Bronchial epithelial cell (primary cell): Measurements from ENCODE around the gene LMTK3. TPM values are rescaled to one million over a fixed set of nuclear protein-coding genes. Genes with fewer than 3 reads are reported as not detected.

Experiments used
- DNase-seq: peaks from one replicate; pipeline ENCODE4 v3.0.0-alpha.2; 2010; ENCODE audit warnings: low read depth
- FAIRE-seq: peaks from 2 replicates; lab custom pipeline; 2011; peaks lifted over from hg19 to GRCh38; lab: Jason Lieb, UNC
- H3K27me3 ChIP-seq: 2 replicates; pipeline ENCODE4 v1.5.1; 2011; ENCODE audit warnings: low read length; ENCODE audit not compliant: control insufficient read depth, insufficient read depth
- H3K36me3 ChIP-seq: 2 replicates; pipeline ENCODE4 v1.5.1; 2011; ENCODE audit warnings: low read length; ENCODE audit not compliant: control insufficient read depth, insufficient read depth
- H3K4me3 ChIP-seq: 2 replicates; pipeline ENCODE4 v1.5.1; 2011; ENCODE audit warnings: mild to moderate bottlenecking, low read depth, low read length, control low read depth
- total RNA-seq: library from RNA; depleted of rRNA; stranded (reverse); fragments of >200 nt; gene quantifications from 2 replicates; pipeline ENCODE4 v1.2.1, GENCODE V29; 2014
- TF ChIP-seq, protein P1 (sequence below): IDR thresholded peaks from 2 replicates; pipeline ENCODE4 v1.5.1; 2011; ENCODE audit warnings: mild to moderate bottlenecking, moderate library complexity, low read length, control low read depth, inconsistent platforms; ENCODE audit not compliant: insufficient read depth, severe bottlenecking

Gene LMTK3
- total RNA-seq, 1 donor from 2014 or later, result 1.3 TPM

DNA sequence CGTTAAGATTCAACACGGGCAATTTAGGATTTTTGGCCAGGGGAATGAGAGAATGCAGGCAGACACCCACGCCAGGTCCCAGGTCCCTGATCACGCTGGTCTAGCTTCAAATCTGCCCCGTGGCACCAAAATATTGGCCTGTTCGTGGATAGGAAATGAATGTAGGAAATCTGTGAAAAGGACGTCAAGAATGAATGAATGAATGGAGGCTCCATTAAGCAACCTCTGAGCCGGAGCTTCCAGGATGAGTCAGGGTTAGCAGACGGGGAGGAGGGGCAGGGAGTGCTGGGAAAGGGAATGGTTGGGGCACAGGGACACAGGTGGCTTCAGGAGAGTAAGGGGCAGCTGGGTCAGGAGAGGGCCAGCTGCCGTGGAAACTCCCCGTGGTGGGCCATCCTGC lies 44.5 kb upstream of the LMTK3 start:
- FAIRE-seq (peak; percentile 23), DNase-seq (peak; percentile 75)
- Histone ChIP-seq H3K36me3 (no peaks in the 10 kb centered on the region), H3K27me3 (no peaks in the 10 kb centered on the region), H3K4me3 (no peak overlapping the region)
- TF ChIP-seq, protein P1, sequence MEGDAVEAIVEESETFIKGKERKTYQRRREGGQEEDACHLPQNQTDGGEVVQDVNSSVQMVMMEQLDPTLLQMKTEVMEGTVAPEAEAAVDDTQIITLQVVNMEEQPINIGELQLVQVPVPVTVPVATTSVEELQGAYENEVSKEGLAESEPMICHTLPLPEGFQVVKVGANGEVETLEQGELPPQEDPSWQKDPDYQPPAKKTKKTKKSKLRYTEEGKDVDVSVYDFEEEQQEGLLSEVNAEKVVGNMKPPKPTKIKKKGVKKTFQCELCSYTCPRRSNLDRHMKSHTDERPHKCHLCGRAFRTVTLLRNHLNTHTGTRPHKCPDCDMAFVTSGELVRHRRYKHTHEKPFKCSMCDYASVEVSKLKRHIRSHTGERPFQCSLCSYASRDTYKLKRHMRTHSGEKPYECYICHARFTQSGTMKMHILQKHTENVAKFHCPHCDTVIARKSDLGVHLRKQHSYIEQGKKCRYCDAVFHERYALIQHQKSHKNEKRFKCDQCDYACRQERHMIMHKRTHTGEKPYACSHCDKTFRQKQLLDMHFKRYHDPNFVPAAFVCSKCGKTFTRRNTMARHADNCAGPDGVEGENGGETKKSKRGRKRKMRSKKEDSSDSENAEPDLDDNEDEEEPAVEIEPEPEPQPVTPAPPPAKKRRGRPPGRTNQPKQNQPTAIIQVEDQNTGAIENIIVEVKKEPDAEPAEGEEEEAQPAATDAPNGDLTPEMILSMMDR, result no peak

DNA sequence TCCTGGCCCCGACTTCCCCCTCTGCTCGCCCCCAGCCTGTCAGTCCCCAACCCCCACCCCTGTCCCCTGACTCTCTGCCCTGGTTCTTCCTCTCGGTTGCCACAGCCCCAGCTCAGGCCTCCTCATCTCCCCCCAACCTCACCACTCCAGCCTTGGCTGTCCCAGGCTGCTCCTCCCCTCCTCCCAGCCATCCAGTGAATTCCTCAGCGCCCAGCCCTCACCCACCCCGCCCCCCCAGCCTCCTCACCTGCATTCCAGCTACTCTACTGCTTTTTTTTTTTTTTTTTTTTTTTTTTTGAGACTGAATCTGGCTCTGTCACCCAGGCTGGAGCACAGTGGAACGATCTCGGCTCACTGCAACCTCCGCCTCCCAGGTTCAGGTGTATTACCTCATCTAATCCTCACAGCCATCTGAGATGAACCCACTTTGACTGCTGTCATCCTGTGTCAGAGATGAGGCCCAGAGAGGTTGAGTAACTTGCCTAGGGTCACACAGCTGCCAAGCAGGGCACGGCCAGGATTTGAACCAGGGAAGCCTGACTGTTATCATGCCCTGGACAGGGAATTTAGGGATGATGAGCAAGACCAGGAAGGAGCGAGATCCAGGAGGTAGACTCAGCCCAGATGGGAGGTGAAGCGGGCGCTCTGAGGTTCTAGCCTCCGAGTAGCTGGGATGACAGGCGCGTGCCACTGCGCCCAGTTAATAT lies 42.9 kb upstream of the LMTK3 start:
- Histone ChIP-seq H3K36me3 (no peaks in the 10 kb centered on the region), H3K27me3 (peaks cover 3% of the 10 kb centered on the region), H3K4me3 (no peak overlapping the region)
- DNase-seq, result no peak
- no peak for FAIRE-seq
- TF ChIP-seq, protein P1, result no peak

DNA sequence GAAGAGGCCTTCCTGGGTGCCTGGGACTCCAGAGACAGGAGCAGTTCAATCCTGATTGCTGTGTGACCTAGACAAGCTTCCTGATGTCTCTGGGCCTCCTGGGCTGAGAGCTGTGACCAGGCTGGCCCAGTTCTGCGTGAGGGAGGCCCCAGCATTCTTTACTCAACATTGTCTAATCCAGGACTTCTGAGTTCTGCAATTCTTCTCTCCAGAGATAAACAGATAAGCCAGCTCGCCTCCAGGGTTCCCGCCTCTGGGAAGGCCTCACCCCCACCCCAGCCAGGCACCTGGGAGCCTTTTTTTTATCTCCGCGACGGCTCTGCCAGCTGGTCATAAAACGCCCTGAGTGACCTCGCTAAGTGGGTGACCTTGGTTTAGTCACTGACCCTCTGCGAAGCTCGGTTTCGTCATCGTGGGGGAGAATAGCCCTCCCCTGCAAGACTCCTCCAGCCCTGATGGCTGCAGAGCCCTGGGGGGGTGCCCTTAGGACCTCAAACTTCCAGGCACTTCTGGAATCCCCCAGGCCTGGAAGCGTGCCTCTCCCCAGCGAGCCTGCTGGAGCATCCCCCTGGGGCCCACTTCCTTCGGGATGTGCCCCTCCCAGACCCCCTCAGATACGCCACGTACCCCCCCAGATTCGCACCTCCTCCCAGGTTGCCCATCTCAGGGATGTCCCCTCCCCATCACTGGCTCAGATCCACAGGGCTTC lies 42.2 kb upstream of the LMTK3 start:
- Histone ChIP-seq H3K36me3 (no peaks in the 10 kb centered on the region), H3K27me3 (peaks cover 3% of the 10 kb centered on the region), H3K4me3 (no peak overlapping the region)
- TF ChIP-seq, protein P1, result no peak
- FAIRE-seq, result no peak
- peak; percentile 15 for DNase-seq

DNA sequence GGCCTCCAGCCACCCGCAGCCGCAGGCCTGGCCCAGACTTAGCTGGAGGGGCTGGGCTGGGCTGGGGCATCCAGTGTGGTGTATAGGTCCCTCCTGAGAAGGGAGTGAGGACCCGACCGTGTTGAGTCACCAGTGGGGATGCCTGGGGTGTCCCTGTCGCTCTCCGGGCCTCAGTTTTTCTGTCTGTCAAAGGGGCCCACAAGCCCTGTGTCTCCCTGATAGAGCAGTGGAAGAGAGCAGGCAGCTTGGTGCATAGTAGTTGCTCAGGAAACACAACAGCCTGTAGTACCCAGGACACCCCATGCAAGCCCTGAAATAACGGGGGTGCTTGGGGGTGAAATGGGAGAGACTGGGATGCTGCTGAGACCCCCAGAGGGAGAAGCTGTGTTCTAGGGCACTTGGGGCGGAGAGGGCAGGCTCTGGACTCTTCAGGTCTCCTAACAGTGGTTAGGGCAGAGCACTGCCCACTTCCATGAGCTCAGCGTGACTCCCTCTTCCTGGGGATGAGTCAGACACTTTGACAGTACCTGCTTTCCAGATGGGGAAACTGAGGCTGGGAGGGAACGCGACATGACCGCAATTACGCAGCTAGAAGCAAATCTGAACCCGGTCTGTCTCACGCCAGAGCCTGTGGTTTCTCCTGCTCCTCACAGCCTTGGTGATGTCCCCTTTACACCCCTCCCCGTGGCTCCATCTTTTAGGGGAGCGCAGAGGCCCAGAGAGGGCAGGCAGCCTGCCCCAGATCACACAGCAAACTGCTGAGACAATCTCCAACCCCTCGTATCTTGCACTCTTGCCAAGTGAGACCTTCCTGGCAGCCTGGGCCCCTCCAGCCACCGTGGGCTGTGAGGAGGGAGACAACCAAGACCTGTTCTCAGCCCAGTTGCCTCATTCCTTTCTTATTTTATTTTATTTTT lies 41.0 kb upstream of the LMTK3 start:
- H3K27me3 ChIP-seq, result peaks cover 3% of the 10 kb centered on the region
- H3K36me3 ChIP-seq, result no peaks in the 10 kb centered on the region
- DNase-seq (peak; percentile 52), FAIRE-seq (no peak)
- TF ChIP-seq, protein P1, result no peak
- H3K4me3 ChIP-seq, result peak overlapping the region; percentile 33

DNA sequence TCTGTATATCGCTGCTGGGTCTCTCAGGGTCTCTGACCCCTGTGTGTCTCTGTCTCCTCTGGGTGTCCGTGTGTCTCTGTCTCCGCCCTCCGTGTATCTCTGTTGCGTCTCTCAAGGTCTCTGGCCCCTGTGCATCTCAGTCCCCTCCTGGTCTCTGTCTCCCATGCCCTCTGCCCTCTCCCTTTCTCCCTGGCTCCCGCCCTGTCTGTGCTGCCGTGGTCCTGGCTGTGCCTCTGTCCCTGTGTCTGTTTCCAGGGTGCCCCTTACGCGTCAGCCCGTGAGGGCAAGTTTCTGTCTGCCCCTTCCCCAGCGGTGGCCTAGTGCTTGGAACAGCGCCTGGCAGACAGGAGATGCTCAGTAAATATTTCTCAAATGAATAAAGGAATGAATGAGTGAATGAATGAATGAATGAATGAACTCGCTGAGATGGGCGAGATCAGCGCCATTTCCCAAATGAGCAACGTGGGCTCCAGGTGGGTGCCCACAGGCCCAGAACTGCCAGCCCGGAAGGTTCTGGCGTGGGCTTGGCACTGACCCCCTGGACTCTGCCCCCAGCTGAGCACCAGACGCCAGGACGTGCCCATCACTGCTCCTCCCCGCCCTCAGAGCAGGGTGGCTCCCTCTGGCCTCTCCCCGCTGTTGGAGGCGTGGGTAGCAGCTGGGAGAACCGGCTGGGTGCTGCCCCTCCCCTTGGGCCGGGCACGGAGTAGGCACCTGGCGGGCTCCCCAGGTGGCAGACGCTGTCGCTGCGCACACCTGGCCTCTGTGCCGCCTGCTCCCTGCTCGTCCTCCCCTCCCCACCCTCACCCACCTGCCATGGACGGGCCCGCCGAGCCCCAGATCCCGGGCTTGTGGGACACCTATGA lies 40.0 kb upstream of the LMTK3 start, which contains the start of gene SULT2B1:
SULT2B1 (plus strand) TSS at position 736 of the 866 bp plus-strand sequence; CDS start at position 817, 81 bp downstream.
- DNase-seq (peak; percentile 42), FAIRE-seq (no peak)
- Histone ChIP-seq H3K4me3 (peak within 1 kb of the TSS; percentile 33), H3K27me3 (peaks cover 3% of the 10 kb centered on the region), H3K36me3 (no peaks in the 10 kb centered on the region)
- TF ChIP-seq, protein P1, result peak; percentile 13
